Psoas muscle (tissue), 8 donors: ENCODE results near the gene CA12. TPM values are rescaled to one million over a fixed set of nuclear protein-coding genes. Genes with fewer than 3 reads are reported as not detected.

Experiments used
- ATAC-seq, 4 donors: fragments of 200-7000 bp; cut with Tn5 transposase; one replicate each; pipeline ENCODE4 v1.9.1; 2020; ENCODE audit warnings: moderate library complexity in 3 of 4, mild to moderate bottlenecking in 2 of 4
- DNase-seq, 2 donors: peaks; one replicate each; pipeline ENCODE4 v3.0.0-alpha.2; 2020
- H3K27ac ChIP-seq: fragments of 200-600 bp; one replicate; pipeline ENCODE4 v1.8.0; 2022
- H3K27me3 ChIP-seq, 3 donors: fragments of 200-600 bp in 1 of 3; one replicate each; pipeline versions ENCODE4 v1.6.1 to v1.8.0; 2013 to 2022; ENCODE audit warnings: low read length in 2 of 3, mild to moderate bottlenecking in 2 of 3, moderate library complexity in 1 of 3; ENCODE audit not compliant: insufficient read depth in 3 of 3
- H3K36me3 ChIP-seq, 2 donors: fragments of 200-600 bp in 1 of 2; one replicate each; pipeline versions ENCODE4 v1.6.1 to v1.8.0; 2013 to 2022; ENCODE audit warnings: low read depth in 1 of 2, mild to moderate bottlenecking in 1 of 2, moderate library complexity in 1 of 2; ENCODE audit not compliant: insufficient read depth in 1 of 2
- H3K4me1 ChIP-seq: fragments of 200-600 bp; one replicate; pipeline ENCODE4 v1.8.0; 2022
- H3K4me3 ChIP-seq: fragments of 200-600 bp; one replicate; pipeline ENCODE4 v1.8.0; 2022; ENCODE audit warnings: mild to moderate bottlenecking
- H3K9me3 ChIP-seq: fragments of 200-600 bp; one replicate; pipeline ENCODE4 v1.8.0; 2022
- WGBS, 3 donors: extraction: QIAGEN DNeasy Blood & Tissue Kit; methylation state at CpG; one replicate each; pipeline versions ENCODE4 v1.1.6 to v1.1.7; 2013; 5-methylcytosine and 5-hydroxymethylcytosine counted together
- intact Hi-C, 2 donors: fragments of 100-400 bp; cut with DNase I; formaldehyde crosslinking; loops; one replicate each; pipeline versions ENCODE4 v1.11.0 to v1.14.2; 2022
- polyA plus RNA-seq, 3 donors: library from polyadenylated mRNA; stranded (reverse); fragments of 200-250 nt; gene quantifications; one replicate each; pipeline ENCODE4 v1.2.3, GENCODE V29; 2013
- total RNA-seq, 4 donors: library from RNA; stranded (reverse); fragmentation: NEBNext Ultra II Directional in 2 of 4; extraction: Animal tissue kit (Norgen Biotek cat#: 25700) in 2 of 4; gene quantifications; one replicate each; pipeline versions ENCODE4 v1.2.1 to v1.2.4, GENCODE V29; 2021 to 2023
- TF ChIP-seq, protein P1 (sequence below): fragments of 200-600 bp; IDR thresholded peaks from one replicate; pipeline ENCODE4 v1.8.0; 2022; ENCODE audit warnings: antibody characterized with exemption
- donor health status: healthy with polysubstance abuse.
- donor health status: DM: no; HTN: no; CAD: no; lungs with moderate emphysema.
- donor health status: Bipolar disorder and iron deficiency.
- donor health status: healthy.
- donor health status: DM: yes; HTN: yes; CAD: no.
- donor health status: DM: no; HTN: no; CAD: no.
- donor health status: DM: no; HTN: no; CAD: no.
- donor health status: DM: yes; HTN: yes; CAD: no.

The CA12 gene
- total and polyA plus RNA-seq, 7 donors, result 0.01 to 0.25 (median 0.16) TPM

DNA sequence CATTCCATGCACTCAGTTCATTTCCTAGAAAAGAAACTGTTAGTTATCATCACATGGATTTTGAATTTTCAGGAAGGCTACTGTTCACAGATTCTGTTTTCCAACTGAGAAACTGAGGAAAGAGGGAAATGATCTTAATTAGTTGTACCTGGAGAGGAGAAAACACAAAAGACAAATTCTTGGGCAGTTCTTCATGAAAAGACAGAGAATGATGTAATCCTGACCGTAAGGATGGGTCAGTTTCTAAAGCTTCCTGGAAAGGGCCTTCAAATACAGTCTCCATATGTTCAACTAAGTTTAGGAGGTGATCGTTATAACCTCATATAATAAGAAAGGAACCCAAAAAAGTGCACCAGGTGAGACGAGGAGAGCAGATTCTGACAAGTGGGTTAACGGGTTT lies 44.6 kb downstream of the CA12 start:
- TF ChIP-seq, protein P1, sequence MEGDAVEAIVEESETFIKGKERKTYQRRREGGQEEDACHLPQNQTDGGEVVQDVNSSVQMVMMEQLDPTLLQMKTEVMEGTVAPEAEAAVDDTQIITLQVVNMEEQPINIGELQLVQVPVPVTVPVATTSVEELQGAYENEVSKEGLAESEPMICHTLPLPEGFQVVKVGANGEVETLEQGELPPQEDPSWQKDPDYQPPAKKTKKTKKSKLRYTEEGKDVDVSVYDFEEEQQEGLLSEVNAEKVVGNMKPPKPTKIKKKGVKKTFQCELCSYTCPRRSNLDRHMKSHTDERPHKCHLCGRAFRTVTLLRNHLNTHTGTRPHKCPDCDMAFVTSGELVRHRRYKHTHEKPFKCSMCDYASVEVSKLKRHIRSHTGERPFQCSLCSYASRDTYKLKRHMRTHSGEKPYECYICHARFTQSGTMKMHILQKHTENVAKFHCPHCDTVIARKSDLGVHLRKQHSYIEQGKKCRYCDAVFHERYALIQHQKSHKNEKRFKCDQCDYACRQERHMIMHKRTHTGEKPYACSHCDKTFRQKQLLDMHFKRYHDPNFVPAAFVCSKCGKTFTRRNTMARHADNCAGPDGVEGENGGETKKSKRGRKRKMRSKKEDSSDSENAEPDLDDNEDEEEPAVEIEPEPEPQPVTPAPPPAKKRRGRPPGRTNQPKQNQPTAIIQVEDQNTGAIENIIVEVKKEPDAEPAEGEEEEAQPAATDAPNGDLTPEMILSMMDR, result no peak

DNA sequence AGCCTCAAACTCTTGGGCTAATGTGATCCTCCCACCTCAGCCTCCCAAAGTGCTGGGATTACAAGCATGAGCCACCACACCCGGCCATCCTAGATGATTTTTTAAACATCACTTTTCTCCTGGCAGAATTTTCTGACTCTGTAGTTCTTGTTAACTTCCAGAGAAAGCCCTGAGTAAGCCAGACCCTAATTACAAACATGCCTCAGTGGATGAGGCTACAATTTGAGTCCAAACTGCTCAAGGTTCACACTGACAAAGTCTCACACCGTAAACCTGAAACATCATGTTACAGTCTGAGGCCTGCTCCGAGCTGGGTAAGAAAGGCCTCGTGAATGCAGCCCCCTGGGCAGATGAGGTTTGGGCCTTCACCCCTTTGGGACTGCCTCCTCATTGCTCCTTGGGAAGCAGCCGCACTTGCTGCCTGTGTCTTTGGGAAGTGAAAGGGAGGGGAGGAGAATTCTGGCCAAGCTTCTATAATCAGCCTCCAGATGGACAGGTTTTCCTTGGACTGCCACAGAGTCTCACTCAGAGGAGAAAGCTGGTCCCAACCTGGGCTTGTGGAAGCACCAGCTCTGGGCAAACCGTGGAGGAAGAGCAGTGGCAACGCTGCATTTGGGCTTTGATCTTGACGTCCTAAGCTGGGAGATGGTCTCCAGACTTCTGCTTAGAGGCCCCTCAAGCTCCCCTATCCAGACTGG lies 46.0 kb downstream of the CA12 start:
- H3K4me1 ChIP-seq, result no peaks in the 10 kb centered on the region
- no peak overlapping the region for H3K27ac ChIP-seq
- no peaks in the 10 kb centered on the region for H3K9me3 ChIP-seq
- peaks cover 0 to 2% (median 0%) of the 10 kb centered on the region in 3 donors for H3K27me3 ChIP-seq
- no peak for DNase-seq
- no peaks in the 10 kb centered on the region for H3K36me3 ChIP-seq
- ATAC-seq, result no peak
- intact Hi-C loops, result no loop called here
- no peak overlapping the region for H3K4me3 ChIP-seq
- 77 to 85% (median 80%) methylated on average over 8 of the region's 8 CpGs for WGBS, 3 donors
- TF ChIP-seq, protein P1, result no peak

More for the DNA sequence above, 44.6 kb downstream of the CA12 start:
- Histone ChIP-seq H3K27ac (no peak overlapping the region), H3K27me3 (peaks cover 0 to 2% (median 0%) of the 10 kb centered on the region in 3 donors), H3K4me1 (no peaks in the 10 kb centered on the region), H3K36me3 (no peaks in the 10 kb centered on the region), H3K9me3 (no peaks in the 10 kb centered on the region), H3K4me3 (no peak overlapping the region)
- 93 to 96% (median 93%) methylated on average over 4 of the region's 4 CpGs for WGBS, 3 donors
- intact Hi-C loops, result no loop called here
- DNase-seq, result no peak
- ATAC-seq, result no peak

DNA sequence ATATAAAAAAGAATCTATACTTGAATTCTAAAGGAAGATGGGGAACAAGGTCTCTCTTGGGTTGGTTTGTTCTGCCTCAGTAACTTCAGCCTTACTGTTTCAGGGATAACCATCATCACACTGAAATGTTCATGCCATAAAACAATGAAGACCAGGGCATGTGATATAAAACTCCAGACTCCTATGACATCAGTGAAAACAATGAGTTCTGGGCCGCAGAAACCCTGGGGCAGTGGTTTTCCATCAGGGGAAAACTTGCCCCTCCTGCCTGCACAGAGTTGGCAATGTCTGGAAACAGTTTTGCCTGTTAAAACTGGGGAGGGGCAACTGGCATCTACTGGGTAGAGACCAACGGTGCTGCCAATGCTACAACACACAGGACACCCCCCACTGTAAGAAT lies 46.8 kb downstream of the CA12 start:
- WGBS, 3 donors, result 77 to 81% (median 79%) methylated on average over 2 of the region's 2 CpGs

DNA sequence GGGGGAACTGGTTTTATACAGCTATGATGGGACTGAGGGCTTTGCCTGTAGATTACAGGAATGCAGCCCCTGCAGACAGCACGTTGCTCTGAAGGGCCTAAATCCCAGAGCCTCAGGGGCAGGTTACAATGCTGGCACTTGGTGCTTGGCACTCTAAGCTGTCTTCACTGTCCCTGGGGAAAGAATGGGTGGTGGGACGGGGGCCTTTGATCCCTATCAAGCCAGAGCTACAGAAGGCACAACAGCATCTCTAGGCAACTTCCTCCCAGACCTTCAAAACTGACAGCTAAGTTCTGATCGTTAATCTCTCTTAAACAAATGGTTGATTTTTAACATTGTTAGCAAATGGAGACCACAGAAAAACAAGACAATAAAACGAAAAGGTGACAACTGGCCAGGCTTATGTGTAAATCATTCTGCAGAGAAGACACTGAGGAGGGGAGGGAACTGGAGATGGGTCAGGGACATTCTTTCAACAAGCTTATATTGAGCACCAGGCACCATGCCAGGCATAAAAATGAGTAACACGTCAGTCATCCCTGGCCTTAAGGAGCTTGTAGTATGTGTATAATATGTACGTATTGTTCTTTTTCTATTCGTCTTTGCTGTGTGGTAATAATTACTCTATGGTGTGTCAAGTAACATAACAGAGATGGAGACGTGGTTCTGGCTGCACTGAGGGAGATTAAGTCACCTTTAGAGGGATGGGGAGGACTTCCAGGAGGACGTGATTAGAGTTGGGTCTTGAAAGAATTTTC lies 49.1 kb downstream of the CA12 start:
- TF ChIP-seq, protein P1, result no peak
- Histone ChIP-seq H3K27ac (no peak overlapping the region), H3K9me3 (no peaks in the 10 kb centered on the region), H3K4me1 (no peaks in the 10 kb centered on the region), H3K27me3 (peaks cover 0 to 2% (median 0%) of the 10 kb centered on the region in 3 donors), H3K4me3 (no peak overlapping the region), H3K36me3 (no peaks in the 10 kb centered on the region)
- 36 to 44% (median 39%) methylated on average over 9 of the region's 9 CpGs for WGBS, 3 donors
- DNase-seq, result no peak
- peak in 3 of 4 donors; percentile 81 to 95 (median 91) for ATAC-seq
- intact Hi-C loops, result no loop called here

More for the DNA sequence above, 46.8 kb downstream of the CA12 start:
- TF ChIP-seq, protein P1, result no peak
- H3K36me3 ChIP-seq, result no peaks in the 10 kb centered on the region
- ATAC-seq, result no peak
- DNase-seq, result no peak
- no peaks in the 10 kb centered on the region for H3K9me3 ChIP-seq
- no peaks in the 10 kb centered on the region for H3K4me1 ChIP-seq
- no peak overlapping the region for H3K4me3 ChIP-seq
- intact Hi-C loops, result no loop called here
- H3K27me3 ChIP-seq, result peaks cover 0 to 2% (median 0%) of the 10 kb centered on the region in 3 donors
- H3K27ac ChIP-seq, result no peak overlapping the region
